GM19238 (cell line): ENCODE measurements around the gene HOXA13.

Source experiments
- DNase-seq: peaks from one replicate; pipeline ENCODE4 v3.0.0; 2011; ENCODE audit warnings: low spot score; ENCODE audit not compliant: insufficient read length

The HOXA13 gene

DNA sequence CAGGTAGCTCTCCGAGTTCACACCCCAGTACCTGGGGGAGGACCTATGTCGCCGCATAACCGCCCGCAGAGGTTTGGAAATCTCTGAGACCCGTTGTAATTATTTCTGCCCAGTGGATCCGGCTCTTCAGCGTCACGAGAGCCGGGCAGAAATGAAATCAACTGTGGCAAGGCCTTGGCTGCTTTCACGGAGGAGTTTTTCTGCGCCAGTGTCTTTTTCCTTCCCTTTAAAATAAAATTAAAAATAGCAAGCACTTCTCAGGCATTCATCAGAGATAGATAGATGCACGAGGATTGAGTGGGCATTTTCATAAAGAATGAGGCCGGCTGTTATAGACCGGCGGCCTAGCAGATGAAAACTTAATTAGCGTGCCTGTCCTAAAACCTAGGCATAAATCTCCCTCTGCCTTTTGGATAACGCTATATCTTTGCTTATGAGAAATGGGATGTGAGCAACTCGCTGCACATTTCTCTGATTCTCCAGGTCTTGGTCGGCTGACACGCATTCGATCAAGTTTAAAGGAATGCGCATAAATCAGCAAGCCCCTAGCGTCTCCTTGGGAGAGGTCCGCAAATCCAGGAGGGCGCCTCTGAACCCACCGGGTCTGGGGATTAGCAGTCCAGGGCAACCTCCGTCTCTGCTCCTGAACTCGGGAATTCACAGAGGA is 6.4 kb downstream of the HOXA13 start:
- DNase-seq, result no peak

DNA sequence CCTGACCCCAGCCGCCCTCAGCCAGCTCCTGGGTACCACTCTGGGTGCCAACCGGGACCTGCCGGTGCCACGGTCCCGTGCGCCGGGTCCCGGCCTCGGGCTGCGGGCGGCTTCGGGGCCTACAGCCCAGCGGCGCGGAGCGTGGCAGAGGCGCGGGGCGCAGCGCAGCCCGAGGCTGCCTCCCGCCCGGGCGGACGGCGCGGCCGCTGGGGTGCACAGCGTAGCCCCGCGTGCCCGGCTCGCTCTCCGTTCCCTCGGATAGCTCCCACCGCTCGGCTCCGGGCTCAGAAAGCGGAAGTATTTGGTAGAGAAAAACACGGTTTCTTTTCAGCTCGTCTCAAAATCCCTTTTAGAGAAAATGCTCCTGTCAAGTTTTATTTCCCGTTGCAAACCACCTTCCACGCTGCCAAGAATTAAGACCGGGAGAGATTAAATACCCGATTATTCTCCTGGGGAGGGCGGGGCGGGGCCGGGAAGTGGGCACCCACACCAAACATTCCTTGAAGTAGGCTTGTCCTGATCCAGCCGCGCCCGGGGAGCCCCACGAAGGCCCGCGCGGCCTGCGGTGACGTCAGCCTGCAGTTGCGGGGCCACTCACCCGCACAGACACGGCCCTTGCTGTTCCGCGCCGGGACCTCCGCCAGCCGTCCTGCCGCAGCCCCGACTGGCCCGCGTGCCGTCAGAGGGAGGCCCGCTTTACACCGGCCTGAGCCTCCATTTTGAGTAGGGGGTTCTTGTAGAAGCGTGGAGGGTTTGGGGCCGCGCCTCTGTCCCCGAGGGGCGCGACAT is 7.2 kb downstream of the HOXA13 start:
- DNase-seq, result no peak

DNA sequence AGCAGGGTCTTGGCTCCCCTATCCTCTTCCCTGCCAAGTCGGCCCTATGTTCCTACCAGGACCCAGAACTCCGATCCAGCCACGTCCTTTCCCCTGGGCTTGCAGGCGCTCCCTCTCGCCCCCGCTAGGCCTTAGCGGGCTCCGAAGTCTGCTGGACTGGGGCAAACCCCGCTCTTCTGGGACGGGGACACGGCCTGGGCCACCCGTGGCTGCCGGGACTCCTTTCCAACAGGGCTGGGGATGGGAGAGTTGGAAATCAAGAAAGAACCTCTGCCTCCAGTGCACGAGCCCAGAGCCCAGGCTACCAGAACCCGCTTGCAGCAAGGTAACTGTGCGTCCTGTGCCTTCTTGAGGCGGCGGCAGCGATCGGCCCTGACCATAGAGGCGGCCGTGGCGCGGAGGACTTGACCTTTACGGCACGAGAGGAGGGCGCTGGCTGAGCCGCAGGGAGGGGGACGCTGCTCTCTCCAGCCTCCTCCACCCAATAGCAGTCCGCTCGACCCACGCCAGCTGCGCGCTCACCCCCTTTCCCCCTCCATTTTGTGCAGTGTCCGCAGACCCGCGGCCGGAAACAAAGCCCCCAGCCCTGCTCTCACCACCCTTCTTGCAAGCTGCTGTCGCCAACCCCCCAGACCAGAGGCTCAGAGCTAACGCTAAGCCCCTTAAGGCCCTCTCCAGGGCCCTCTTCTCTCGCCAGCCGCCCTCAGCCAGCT is 7.9 kb downstream of the HOXA13 start:
- DNase-seq, result no peak

DNA sequence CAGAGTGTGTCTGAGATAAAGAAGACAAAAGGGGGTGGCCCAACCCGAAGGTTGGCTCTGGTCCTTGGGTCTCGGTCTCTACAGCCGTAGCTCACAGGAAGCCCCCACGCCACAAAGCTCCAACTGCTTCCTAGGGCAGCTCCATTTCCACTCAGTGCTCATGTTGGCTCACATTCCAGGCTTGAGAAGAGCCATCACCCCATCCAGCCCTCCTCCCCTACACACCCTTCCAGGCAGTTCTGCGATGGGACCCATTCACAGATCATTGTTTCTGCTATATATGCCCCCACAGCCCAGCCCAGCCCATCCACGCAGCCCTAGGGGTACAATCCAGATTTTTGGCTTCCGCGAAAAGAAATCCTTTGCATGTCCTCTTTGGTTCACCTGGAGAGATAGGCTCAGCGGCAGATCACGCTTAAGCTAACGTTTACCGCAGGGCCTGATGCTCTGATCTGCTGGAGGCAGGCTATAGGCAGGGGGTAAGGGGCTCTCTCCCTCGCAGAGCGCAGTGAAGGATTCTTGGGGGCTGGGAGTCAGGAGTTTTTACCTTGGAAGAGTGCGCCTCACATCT is 8.6 kb downstream of the HOXA13 start:
- no peak for DNase-seq

DNA sequence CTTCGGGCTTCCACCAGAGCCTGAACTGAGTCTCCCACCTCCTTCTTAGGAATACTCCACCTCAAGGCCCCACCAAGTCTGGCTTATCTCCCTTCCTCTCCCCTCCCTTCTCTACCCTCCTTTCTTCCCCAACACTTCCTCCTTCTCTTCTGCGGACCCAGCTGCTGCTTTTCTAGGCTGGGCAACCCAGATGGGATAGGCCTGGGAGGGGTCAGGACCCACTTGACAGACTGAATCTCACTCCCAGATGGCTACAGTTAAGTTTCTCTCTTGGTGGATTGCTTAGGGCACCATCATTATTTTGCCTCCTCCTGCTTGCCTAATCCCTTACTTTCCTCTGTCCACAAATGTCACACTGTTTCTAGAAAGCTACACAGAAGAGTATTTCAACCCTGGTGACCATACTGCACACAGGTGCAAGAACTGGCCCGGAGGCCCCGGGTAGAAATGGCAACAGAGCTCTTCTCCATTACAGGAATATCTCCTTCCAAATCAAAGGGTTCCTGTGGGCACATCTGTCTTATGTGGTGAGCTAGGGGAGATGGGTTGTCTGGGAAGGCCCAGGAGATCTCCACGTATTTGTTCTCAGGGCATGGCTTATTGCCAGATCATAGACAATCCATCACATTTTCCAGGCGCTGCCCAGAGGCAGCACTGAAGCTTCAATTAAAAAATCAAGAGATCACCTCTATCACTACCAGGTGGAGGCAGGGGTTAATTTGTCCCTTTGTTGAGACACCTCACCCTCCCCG is 9.7 kb downstream of the HOXA13 start:
- no peak for DNase-seq

DNA sequence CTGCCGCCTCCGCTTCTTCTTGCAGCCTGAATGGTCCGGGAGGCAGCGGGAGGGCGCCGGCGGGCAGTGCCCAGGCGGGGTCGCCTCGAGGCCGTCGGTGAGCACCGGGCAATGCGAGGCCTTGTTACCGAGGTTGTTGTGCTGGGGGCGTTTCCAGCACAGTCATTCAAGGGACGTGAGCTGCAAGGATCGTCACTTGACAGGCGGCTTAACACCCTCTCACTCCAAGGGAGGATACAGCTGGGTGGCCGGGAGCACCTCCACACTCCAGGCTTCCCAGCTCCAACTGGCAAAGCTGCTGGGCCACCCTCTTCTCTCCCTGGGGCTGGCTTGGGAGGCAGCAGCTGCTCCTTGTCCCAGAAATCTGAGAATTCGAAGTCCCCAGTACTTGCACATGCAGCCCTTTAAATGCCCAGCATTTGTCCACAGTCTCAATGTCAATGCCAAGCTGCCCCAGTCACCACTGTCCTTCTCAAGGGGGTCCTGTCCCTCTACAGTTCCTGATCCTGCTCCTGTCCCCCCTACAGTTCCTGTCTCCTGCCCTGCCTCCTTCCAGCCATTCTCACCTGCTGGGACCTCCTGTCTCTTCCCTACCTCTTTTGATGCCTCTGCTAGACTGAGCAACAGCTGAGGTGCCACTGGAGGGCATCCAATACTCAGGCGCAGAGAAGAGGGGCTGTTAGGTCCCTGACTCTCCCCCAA is 10.4 kb downstream of the HOXA13 start:
- DNase-seq, result no peak

DNA sequence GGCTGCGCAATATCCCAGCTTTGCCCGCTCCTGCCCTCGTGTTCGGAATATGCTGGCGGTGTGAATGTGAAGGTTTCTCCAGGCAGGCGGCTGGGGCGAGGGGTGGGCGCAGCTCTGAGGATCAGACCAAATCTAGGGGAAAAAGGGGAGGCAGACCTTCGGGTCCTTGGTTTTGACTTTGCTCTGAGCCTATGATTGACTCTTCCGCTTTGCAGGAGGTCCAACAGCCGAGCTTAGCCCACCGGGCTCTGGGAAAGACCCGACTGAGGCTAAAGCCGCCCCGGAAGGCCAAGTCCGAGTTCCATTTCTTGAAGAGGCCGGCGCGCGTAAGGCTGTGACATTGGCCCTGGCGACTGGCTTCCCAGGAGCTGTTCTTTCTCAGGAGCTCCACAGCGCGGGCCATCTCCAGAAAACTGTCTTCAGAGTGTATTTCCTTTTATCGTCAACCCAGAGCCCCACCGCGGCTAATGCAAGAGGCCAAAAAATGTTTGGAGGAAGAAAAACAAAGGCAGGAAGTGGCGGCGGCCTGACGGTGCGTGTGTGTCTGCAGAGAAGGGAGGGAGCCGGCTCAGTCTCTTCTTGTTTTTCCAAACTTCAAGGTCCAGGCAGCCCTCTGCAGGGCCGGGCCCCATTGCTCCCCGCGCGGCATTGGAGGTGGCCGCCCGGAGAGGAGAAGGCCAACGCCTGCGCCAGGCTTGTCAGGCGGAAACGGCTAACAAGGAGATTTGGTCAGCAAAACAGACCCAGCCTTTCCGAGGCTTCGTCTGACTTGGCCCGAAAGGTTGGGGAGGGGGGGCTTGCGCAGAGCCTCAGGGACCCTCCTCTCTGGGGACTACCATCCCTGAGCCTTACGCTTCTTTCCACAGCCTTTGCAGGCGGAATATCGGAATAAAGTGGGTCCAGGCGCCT is 11.3 kb downstream of the HOXA13 start:
- no peak for DNase-seq

DNA sequence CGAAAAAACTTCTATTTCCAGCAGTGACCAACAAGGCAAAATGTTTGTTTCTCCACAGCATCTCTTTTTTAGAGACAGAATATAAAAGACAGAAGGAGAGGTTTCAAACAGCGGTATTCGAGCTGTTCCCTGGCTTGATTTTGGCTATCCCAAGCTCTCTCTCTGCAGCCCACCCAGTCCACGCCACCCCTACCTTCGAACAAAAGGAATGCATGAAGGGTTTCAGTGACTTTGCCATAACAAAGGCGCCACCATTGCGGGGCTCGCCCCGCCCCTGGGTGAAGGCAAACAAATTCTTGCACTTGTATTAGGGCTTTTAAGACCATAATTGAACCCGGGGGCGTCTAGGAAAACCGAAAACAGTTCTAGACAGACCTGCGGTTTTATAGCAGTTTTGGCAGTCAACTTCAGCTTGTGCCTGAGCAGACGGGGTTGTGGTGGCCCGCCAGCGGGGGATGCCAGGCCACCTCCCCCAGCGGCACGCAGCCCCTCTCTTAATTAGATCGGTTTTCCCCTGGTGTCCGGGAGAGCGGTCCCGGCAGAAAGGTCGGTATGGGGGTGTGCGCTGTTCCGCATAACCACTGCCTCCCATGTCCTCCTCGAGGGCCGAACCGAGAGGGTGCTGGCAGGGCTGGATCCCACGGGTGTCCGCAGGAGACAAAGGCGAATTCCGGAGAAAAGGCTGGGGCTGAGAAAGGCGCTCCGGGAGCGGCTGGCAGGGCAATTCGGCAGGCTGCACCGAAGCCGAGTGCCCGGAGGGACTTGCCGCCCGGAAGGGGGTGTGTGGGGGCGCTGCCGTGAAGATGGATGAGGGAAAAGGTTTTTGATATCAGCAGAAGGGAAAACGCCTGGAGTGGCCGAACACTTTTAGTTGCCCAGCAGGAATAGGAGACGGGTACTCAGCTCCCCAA is 12.2 kb downstream of the HOXA13 start:
- DNase-seq, result no peak

DNA sequence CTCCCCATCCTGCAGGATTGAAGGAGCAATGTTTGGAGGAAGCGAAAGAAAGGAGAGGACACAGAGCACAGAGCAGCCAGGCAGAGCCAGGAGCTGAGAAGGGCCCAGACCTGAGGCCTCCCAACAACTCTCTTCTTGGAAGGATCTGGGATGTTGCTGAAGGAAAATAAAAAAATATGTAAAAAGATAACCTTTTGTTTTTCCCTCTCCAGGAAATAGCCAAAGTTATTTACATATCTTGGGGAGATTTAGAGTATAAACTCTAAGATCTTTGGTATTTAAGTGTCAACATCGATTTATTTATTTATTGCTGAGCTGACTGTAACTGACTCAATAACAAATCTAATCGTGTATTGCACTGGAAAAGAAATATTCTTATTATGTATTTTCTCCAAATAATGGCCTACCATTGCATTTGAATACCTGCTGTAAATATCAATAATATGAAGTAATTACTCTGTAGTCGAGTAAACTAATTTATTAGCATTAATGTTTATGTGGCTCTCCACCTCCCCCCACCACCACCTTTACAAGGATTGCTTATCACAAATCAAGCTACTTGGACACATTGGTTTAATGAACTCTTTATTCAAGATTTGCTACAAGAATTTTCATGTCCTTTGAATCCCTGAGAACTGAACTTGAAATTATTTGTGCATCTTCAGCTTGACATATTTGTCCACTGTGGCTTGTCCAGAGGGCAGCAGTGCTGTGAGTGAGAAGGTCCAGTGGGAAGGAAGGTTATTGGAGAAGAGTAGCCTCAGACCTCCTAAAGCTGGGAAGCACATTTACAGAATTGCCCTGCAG is 13.0 kb downstream of the HOXA13 start:
- no peak for DNase-seq

DNA sequence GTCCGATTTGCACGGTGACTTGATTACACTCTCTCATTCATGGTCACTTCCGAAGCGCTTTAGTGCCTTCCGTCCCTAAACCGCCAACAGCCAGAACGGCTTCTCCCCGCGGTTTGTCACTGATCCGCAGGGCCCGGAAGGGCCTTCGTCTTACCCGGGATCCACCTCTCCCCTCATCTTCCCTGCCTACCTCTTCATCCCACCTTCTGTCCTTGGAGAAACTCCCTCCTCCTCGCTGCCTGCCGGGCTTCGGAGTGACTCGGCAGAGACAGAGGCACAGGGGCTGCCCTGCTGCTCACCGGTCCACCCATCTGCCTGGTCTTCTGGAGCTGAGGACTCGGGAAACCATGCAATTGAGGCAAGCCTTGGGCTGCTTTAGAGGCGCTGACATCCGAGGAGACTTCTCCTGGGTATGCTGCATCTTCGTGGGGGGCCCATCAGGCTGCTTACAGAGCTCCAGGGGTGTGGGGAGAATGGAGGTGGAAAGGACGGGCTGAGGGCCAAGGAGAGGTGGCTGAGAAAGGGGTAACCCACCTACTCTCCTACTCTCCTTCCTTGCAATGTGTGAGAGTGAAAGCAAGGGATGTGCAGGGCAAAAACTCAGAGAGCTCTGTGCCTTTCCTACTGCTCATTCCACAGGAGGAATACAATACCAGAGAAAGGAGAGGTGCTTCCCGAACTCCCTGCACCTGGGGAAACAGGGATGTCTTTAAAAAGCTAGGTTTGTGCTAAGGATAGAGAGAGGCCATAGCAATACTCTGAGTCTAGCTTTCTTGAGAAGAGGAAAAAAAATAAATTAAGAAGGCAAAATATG is 13.8 kb downstream of the HOXA13 start:
- DNase-seq, result no peak

DNA sequence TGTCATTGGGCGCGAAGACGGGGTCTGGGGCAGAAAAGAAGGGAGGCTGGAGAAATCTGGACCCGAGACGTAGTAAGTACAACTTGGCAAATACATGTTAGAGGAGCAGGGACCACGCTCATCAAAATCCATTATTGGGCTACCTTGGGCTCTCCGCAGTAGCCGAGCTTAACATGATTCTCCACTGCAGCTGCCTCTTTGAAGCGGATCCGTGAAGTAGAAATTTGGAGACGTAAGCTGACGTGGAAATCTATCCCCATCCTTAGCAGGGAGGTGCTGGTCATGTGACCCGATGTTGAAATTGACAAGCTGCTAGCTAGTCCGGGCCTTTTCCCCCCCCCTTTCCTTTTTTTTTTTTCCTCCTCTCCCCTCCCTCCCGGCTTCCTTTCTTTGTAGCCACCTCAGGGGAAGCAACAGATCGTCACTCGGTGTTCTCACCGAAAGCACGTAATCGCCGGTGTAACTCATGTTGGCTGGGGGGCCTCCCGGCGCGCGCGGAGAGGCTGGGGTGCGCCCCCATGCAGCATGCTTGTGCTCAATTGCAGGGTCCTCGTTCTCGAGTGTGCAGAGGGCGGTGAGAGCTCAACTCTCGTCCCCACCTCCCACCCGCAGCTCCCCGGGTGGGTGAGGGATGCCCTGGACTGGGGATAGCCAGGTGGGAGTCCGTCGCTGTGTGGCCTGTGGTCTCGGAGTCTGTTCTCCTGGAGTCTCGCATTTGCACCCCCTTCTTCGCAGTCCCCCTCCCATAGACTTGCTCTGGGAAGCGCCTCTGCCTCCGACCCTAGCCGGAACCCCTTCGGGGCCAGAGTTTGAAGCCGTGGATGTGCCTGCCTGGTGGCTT is 14.7 kb downstream of the HOXA13 start, which contains the start of gene HOXA11:
Gene HOXA11, minus strand, starts transcription at position 220 of the 841 bp plus-strand sequence. Its CDS starts 88 bp downstream, at position 132.
- no peak for DNase-seq

DNA sequence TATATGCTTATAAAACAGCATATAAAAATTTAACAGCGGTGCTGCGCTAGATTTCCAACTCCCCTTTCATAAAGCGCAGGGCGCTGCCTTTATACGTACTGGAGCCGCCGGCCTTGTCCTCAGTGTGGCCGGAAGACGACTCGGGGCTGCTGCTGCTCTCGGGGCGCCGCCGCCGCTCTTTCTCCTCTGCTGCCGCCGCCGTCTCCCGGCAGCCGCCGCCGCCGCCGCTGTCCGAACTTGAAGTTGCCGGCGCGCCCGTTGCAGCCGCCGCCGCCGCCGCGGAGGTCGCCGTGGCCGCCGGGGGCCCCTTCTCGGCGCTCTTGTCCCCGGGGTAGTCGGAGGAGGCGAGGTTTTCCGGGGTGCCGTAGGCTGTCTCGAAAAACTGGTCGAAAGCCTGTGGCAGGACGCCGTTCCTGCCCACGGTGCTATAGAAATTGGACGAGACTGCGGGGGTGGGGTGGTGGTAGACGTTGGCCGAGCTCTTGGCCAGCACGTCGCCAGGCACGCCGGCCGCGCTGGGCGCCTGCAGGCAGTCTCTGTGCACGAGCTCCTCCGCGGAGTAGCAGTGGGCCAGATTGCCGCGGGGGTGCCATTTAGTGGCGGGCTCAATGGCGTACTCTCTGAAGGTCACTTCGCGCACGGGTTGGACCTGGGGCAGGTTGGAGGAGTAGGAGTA is 15.4 kb downstream of the HOXA13 start:
- DNase-seq, result no peak

DNA sequence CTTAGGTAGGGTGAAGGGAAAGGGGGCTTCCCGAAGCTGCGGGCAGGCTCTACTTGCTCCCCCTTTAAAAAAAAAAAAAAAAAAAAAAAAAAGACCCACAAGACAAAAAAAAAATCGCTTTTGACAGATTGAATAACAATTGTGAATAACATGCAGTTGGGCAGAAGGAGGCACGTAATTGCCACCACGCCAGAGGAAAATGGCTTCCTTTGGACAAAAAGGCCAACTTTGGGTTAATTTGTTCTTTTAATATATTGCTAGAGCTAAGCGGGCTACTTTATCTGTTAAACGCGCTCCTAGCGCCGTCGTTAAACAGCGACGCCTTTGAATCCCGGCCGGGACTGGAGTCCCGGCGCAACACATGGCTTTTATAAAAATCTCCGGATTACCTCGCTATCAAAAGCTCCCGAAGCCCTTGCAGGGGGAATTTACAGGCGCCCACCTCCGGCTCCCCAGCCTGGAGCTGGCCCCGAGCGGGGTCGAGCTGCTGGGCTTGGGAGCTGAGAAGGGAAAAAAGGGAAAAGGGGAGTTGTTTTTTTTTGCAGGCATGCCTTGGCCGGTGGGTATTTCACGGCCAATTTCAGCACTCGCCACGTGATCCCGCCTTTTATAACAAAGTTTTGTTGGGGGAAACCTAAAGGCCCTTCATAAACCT is 16.1 kb downstream of the HOXA13 start:
- no peak for DNase-seq

DNA sequence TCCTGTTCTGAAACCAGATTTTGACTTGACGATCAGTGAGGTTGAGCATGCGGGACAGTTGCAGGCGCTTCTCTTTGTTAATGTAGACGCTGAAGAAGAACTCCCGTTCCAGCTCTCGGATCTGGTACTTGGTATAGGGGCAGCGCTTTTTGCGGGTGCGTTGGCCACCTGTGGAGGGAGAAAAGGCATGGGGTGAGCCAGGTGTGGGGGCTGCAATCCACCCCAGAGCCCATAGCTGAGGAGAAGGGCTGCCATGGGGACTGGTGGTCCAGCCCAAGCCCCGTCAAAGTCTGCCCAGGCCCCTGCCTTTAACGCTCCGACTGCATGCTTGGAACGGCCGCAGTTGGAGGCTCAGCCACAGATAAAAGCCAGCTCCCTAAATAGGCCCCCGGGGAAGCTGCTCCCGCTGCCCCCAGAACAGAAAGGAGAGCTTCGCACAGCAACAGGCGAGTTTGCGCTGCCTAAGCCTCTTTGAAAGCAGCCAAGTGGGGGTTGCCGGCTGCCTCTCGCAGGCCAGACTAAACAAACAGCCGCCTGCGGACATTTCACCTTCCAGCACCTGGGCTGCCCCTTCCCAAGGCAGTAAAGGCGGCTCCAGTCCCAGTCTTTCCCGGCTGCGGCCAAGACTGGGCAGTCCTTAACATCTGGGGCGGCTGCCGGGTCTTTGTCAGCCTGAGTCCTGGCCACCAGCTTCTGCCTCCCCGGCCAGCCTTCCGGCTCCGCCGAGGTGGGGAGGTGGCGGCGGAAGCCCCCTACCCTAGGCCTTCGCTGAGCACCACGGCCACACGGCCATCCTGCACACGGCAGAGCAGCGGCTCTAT is 16.8 kb downstream of the HOXA13 start:
- no peak for DNase-seq
